ENCODE data around the gene LGALS14. TPM values are rescaled to one million over a fixed set of nuclear protein-coding genes. Genes with fewer than 3 reads are reported as not detected.
"Not testable (repeated sequence)": the region's sequence is repeated elsewhere in the genome, so short reads cannot be mapped to it uniquely, and the experiment has no call there.

The LGALS14 gene
- polyA plus RNA-seq, 1 donor from 2014 or later = not detected

- H3K4me1 Mint-ChIP-seq, H3K4me3 Mint-ChIP-seq, H3K27ac Mint-ChIP-seq, H3K36me3 Mint-ChIP-seq, H3K9me3 Mint-ChIP-seq: not testable (repeated sequence)
- H3K27me3 Mint-ChIP-seq = peaks cover 25% of the 10 kb centered on the region
These were observed 15.9 kb downstream of the LGALS14 start for GRCh38 chr19:39720144-39720543.

GRCh38 chr19:39725995-39726394 is 21.7 kb downstream of the LGALS14 start:
- Mint-ChIP-seq H3K36me3 (no peaks in the 10 kb centered on the region), H3K9me3 (peaks cover 0 to 2% (median 0%) of the 10 kb centered on the region in 3 donors), H3K27ac (no peak overlapping the region), H3K27me3 (peaks cover 22% of the 10 kb centered on the region), H3K4me3 (no peak overlapping the region), H3K4me1 (peaks cover 0 to 3% (median 0%) of the 10 kb centered on the region in 3 donors)

- H3K4me3 Mint-ChIP-seq = peak overlapping the region in 1 of 4 donors; percentile 45
- peak overlapping the region in 1 of 3 donors; percentile 18 for H3K27ac Mint-ChIP-seq
- peaks cover 20% of the 10 kb centered on the region for H3K27me3 Mint-ChIP-seq
- H3K4me1 Mint-ChIP-seq = peaks cover 0 to 3% (median 0%) of the 10 kb centered on the region in 3 donors
- peaks cover 0 to 2% (median 0%) of the 10 kb centered on the region in 3 donors for H3K9me3 Mint-ChIP-seq
- no peaks in the 10 kb centered on the region for H3K36me3 Mint-ChIP-seq
These were observed 23.0 kb downstream of the LGALS14 start for GRCh38 chr19:39727070-39727800.

- H3K9me3 Mint-ChIP-seq = peaks cover 0 to 2% (median 0%) of the 10 kb centered on the region in 3 donors
- H3K27ac Mint-ChIP-seq = no peak overlapping the region
- H3K27me3 Mint-ChIP-seq = peaks cover 16% of the 10 kb centered on the region
- no peaks in the 10 kb centered on the region for H3K36me3 Mint-ChIP-seq
- no peak overlapping the region for H3K4me3 Mint-ChIP-seq
- H3K4me1 Mint-ChIP-seq = peaks cover 0 to 3% (median 0%) of the 10 kb centered on the region in 3 donors
These were observed 23.8 kb downstream of the LGALS14 start for GRCh38 chr19:39728040-39728439.

GRCh38 chr19:39729594-39729993 is 25.3 kb downstream of the LGALS14 start:
- Mint-ChIP-seq H3K27ac (no peak overlapping the region), H3K4me3 (no peak overlapping the region), H3K27me3 (peaks cover 20% of the 10 kb centered on the region), H3K36me3 (no peaks in the 10 kb centered on the region), H3K9me3 (peaks cover 0 to 2% (median under 1%) of the 10 kb centered on the region in 3 donors), H3K4me1 (peaks cover 0 to 3% (median 0%) of the 10 kb centered on the region in 3 donors)

GRCh38 chr19:39731685-39732084 is 27.4 kb downstream of the LGALS14 start:
- Mint-ChIP-seq H3K4me1 (peaks cover 0 to 1% (median 0%) of the 10 kb centered on the region in 3 donors), H3K27me3 (peaks cover 12% of the 10 kb centered on the region)

GRCh38 chr19:39733841-39734240 is 29.6 kb downstream of the LGALS14 start:
- H3K27me3 Mint-ChIP-seq = peaks cover 17% of the 10 kb centered on the region
- H3K36me3 Mint-ChIP-seq = no peaks in the 10 kb centered on the region
- peaks cover 0 to 1% (median 0%) of the 10 kb centered on the region in 3 donors for H3K9me3 Mint-ChIP-seq
- no peak overlapping the region for H3K4me3 Mint-ChIP-seq
- peaks cover 0 to 1% (median 0%) of the 10 kb centered on the region in 3 donors for H3K4me1 Mint-ChIP-seq
- no peak overlapping the region for H3K27ac Mint-ChIP-seq

More at GRCh38 chr19:39731685-39732084, 27.4 kb downstream of the LGALS14 start:
- Mint-ChIP-seq H3K27ac (no peak overlapping the region), H3K9me3 (peaks cover 0 to 1% (median 0%) of the 10 kb centered on the region in 3 donors), H3K4me3 (no peak overlapping the region), H3K36me3 (no peaks in the 10 kb centered on the region)

GRCh38 chr19:39735688-39736087 is 31.4 kb downstream of the LGALS14 start:
- Mint-ChIP-seq H3K27ac (no peak overlapping the region), H3K4me3 (no peak overlapping the region), H3K9me3 (peaks cover 0 to 1% (median 0%) of the 10 kb centered on the region in 3 donors), H3K4me1 (no peaks in the 10 kb centered on the region), H3K36me3 (no peaks in the 10 kb centered on the region), H3K27me3 (peaks cover 19% of the 10 kb centered on the region)

GRCh38 chr19:39736088-39736487 is 31.8 kb downstream of the LGALS14 start:
- no peak overlapping the region for H3K27ac Mint-ChIP-seq
- no peak overlapping the region for H3K4me3 Mint-ChIP-seq
- H3K9me3 Mint-ChIP-seq = peaks cover 0 to 1% (median under 1%) of the 10 kb centered on the region in 3 donors
- H3K36me3 Mint-ChIP-seq = no peaks in the 10 kb centered on the region
- H3K4me1 Mint-ChIP-seq = no peaks in the 10 kb centered on the region
- H3K27me3 Mint-ChIP-seq = peaks cover 19% of the 10 kb centered on the region

GRCh38 chr19:39737351-39737750 is 33.1 kb downstream of the LGALS14 start:
- Mint-ChIP-seq H3K4me3 (no peak overlapping the region), H3K36me3 (no peaks in the 10 kb centered on the region), H3K27me3 (peaks cover 21% of the 10 kb centered on the region), H3K27ac (no peak overlapping the region), H3K4me1 (no peaks in the 10 kb centered on the region), H3K9me3 (peaks cover 0 to 4% (median 1%) of the 10 kb centered on the region in 3 donors)

- Mint-ChIP-seq H3K9me3 (peaks cover 0 to 4% (median 1%) of the 10 kb centered on the region in 3 donors), H3K27me3 (peaks cover 26% of the 10 kb centered on the region), H3K36me3 (no peaks in the 10 kb centered on the region), H3K27ac (no peak within 1 kb of the TSS), H3K4me1 (no peaks in the 10 kb centered on the region), H3K4me3 (no peak within 1 kb of the TSS)
These were observed 33.6 kb downstream of the LGALS14 start, which contains the start of gene CLC for GRCh38 chr19:39737891-39738290. CLC (minus strand) TSS chr19:39738029; CDS start chr19:39737952, 77 bp downstream.

- Mint-ChIP-seq H3K4me1 (no peaks in the 10 kb centered on the region), H3K27ac (no peak overlapping the region), H3K4me3 (no peak overlapping the region), H3K9me3 (peaks cover 0 to 4% (median 1%) of the 10 kb centered on the region in 3 donors), H3K27me3 (peaks cover 29% of the 10 kb centered on the region), H3K36me3 (no peaks in the 10 kb centered on the region)
These were observed 34.5 kb downstream of the LGALS14 start for GRCh38 chr19:39738814-39739213.

- Mint-ChIP-seq H3K9me3 (peaks cover 0 to 4% (median 0%) of the 10 kb centered on the region in 3 donors), H3K27me3 (peaks cover 27% of the 10 kb centered on the region), H3K4me1 (no peaks in the 10 kb centered on the region), H3K4me3 (no peak overlapping the region), H3K36me3 (no peaks in the 10 kb centered on the region), H3K27ac (no peak overlapping the region)
These were observed 36.1 kb downstream of the LGALS14 start for GRCh38 chr19:39740395-39740794.

GRCh38 chr19:39745643-39746042 is 41.4 kb downstream of the LGALS14 start:
- peaks cover 31% of the 10 kb centered on the region for H3K27me3 Mint-ChIP-seq
- H3K4me1 Mint-ChIP-seq = peaks cover 0 to 2% (median 0%) of the 10 kb centered on the region in 3 donors
- H3K9me3 Mint-ChIP-seq = peaks cover 0 to 4% (median 0%) of the 10 kb centered on the region in 3 donors
- H3K4me3 Mint-ChIP-seq = peak overlapping the region in 1 of 4 donors; percentile 29
- no peak overlapping the region for H3K27ac Mint-ChIP-seq
- peaks cover 2% of the 10 kb centered on the region for H3K36me3 Mint-ChIP-seq

- Mint-ChIP-seq H3K27ac (no peak overlapping the region), H3K9me3 (no peaks in the 10 kb centered on the region), H3K4me1 (peaks cover 0 to 2% (median 0%) of the 10 kb centered on the region in 3 donors), H3K4me3 (no peak overlapping the region), H3K36me3 (peaks cover 2% of the 10 kb centered on the region), H3K27me3 (peaks cover 36% of the 10 kb centered on the region)
These were observed 42.7 kb downstream of the LGALS14 start for GRCh38 chr19:39746836-39747529.

Data from IgD-negative memory B cell (primary cell).